ENCODE results near the gene CSTF2. TPM values are rescaled to one million over a fixed set of nuclear protein-coding genes. Genes with fewer than 3 reads are reported as not detected.

The CSTF2 gene
- total RNA-seq, 2 donors from 2014 or later, result 7.2 to 9.2 TPM

DNA sequence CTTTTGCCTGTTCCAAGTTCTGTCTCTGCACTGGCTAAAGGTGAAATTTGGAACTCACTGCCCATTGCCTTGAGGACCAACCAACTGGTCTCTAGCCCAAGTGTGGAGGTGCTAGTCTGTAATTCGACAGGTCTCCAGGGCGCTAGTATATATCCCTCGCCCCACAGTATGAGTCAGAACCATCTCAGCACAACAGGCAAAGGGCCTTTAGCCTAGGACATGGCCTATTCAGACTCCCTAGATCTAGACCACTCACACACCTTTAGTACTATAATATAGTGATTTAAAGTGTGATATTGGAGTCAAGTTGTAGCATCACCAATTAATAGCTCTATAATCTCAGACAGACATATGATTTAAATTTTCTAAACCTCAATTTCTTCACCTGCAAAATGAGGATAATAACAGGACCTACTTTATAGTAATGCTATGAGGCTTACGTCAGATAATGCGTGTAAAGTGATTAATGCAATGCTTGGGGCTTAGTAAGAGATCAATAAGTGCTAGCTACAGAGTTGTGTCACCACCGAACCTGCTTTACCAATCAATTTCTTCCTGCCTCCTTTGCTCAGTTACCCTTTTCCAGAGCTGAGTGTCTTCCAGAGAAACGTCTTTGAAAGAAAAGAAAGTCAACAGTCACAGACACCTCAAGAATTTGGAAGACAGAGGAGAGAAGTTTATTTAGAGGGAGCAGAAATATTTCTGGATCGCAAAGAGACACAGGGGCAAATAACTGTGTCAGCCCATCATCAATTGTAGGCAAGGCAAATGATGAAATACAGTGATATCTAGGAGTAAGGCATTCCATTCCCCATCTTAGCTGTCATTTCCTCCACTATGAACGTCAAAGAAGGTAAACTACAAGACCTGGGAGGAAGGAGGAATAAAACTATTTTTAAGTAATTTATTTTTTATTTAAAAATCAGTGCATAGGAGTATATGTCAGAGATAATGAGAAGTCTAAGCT is 51.7 kb downstream of the CSTF2 start:
- Histone ChIP-seq H3K27ac (no peak overlapping the region), H3K36me3 (no peaks in the 10 kb centered on the region), H3K4me1 (ENCODE audit: control insufficient read depth in 1 of 2, low read depth in 2 of 2) (no peaks in the 10 kb centered on the region), H3K9me3 (no peaks in the 10 kb centered on the region), H3K27me3 (replicated peaks; ENCODE audit: insufficient read depth) (no peaks in the 10 kb centered on the region), H3K4me3 (no peak overlapping the region)
- TF ChIP-seq, protein P1, sequence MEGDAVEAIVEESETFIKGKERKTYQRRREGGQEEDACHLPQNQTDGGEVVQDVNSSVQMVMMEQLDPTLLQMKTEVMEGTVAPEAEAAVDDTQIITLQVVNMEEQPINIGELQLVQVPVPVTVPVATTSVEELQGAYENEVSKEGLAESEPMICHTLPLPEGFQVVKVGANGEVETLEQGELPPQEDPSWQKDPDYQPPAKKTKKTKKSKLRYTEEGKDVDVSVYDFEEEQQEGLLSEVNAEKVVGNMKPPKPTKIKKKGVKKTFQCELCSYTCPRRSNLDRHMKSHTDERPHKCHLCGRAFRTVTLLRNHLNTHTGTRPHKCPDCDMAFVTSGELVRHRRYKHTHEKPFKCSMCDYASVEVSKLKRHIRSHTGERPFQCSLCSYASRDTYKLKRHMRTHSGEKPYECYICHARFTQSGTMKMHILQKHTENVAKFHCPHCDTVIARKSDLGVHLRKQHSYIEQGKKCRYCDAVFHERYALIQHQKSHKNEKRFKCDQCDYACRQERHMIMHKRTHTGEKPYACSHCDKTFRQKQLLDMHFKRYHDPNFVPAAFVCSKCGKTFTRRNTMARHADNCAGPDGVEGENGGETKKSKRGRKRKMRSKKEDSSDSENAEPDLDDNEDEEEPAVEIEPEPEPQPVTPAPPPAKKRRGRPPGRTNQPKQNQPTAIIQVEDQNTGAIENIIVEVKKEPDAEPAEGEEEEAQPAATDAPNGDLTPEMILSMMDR (IDR thresholded peaks at IDR 0.05), result no peak
- no peak for DNase-seq (ENCODE audit: low spot score)
- ATAC-seq (ENCODE audit: insufficient number of reproducible peaks, low FRiP score, low read depth), result no peak

DNA sequence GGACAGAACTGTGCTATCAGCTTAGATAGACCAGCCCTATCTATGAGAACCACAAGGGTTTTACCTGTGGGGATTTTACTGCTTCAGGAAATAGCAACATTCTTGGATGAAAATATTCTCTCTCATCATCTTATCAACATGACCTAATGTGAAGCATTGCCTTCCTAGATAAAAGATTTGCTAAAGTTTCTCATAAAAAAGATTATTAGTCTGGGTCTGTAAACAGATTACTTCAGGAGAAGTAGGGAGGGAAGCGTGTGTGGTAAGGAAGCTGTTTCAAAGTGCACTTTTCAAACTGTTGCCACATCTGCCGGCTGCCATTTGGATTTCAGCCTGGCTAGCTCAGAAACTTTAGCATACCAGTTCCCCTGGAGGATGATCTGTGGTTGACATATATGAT is 54.1 kb downstream of the CSTF2 start, which contains the start of gene NOX1:
Gene NOX1, minus strand, starts transcription at position 35 of the 400 bp plus-strand sequence. CDS start 220 bp downstream, outside the sequence.
- Histone ChIP-seq H3K4me3 (no peak within 1 kb of the TSS), H3K27me3 (replicated peaks; ENCODE audit: insufficient read depth) (no peaks in the 10 kb centered on the region), H3K9me3 (no peaks in the 10 kb centered on the region), H3K4me1 (ENCODE audit: control insufficient read depth in 1 of 2, low read depth in 2 of 2) (no peaks in the 10 kb centered on the region), H3K27ac (no peak within 1 kb of the TSS), H3K36me3 (no peaks in the 10 kb centered on the region)
- TF ChIP-seq, protein P1 (IDR thresholded peaks at IDR 0.05), result no peak
- ATAC-seq (ENCODE audit: insufficient number of reproducible peaks, low FRiP score, low read depth), result no peak
- no peak for DNase-seq (ENCODE audit: low spot score)

DNA sequence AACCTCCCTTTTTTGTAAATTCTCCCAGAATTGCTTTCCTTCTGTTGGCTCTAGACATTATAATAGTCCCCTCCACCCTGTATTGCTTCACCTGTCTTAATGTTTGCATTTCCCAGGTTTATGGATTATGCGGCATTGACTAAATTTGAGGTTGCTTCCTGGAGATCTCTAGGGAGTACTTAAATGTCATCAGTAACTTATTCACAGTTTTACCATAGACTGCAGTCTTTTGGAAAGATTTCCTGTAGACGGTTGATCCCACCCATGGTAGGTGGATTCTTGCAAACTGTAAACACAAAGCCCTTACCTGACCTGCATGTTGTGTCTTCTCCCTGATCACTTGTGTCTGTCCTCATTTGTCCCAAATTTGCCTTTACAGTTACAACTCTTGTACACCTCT is 60.2 kb downstream of the CSTF2 start:
- no peak overlapping the region for H3K27ac ChIP-seq
- H3K4me3 ChIP-seq, result no peak overlapping the region
- H3K36me3 ChIP-seq, result no peaks in the 10 kb centered on the region
- no peaks in the 10 kb centered on the region for H3K4me1 ChIP-seq (ENCODE audit: control insufficient read depth in 1 of 2, low read depth in 2 of 2)
- DNase-seq (ENCODE audit: low spot score), result no peak
- no peaks in the 10 kb centered on the region for H3K9me3 ChIP-seq
- H3K27me3 ChIP-seq (replicated peaks; ENCODE audit: insufficient read depth), result no peaks in the 10 kb centered on the region
- no peak for ATAC-seq (ENCODE audit: insufficient number of reproducible peaks, low FRiP score, low read depth)
- TF ChIP-seq, protein P1 (IDR thresholded peaks at IDR 0.05), result no peak

DNA sequence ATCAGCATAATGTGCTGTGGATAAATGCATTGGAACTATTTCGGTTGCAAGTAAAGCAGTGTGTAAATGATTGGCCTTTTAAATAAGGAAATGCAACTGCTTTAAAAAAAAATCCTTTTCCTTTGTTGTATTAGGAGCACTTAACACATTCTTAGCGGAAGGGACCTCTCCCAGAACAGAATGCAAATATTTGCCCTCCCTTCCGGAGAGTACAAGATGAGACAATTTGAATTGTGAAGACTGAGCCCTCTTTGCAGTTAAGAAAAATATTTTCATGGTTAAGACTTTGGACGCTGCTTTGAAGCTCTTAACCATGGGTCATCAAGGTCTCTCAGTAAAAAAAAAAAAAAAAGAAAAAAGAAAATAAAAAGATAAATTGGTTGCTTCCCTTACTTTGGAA is 63.5 kb downstream of the CSTF2 start:
- DNase-seq (ENCODE audit: low spot score), result no peak
- no peak for ATAC-seq (ENCODE audit: insufficient number of reproducible peaks, low FRiP score, low read depth)
- no peak overlapping the region for H3K4me3 ChIP-seq
- H3K27ac ChIP-seq, result no peak overlapping the region
- no peaks in the 10 kb centered on the region for H3K9me3 ChIP-seq
- no peaks in the 10 kb centered on the region for H3K4me1 ChIP-seq (ENCODE audit: control insufficient read depth in 1 of 2, low read depth in 2 of 2)
- no peaks in the 10 kb centered on the region for H3K36me3 ChIP-seq
- TF ChIP-seq, protein P1 (IDR thresholded peaks at IDR 0.05), result no peak
- H3K27me3 ChIP-seq (replicated peaks; ENCODE audit: insufficient read depth), result no peaks in the 10 kb centered on the region

Other genes with a start within 250 kb of the CSTF2 start
- gene TNMD, start 235.5 kb upstream of the CSTF2 start, total RNA-seq, result not detected
- 10 to 100 TPM in 1 of 2 donors, 1 to 10 TPM in 1; 7.2 to 13.0 TPM for gene TSPAN6, start 183.6 kb upstream of the CSTF2 start, total RNA-seq
- gene SRPX2, start 176.2 kb upstream of the CSTF2 start, total RNA-seq, result 10 to 100 TPM; 60.7 to 61.2 TPM
- gene SYTL4, start 88.3 kb upstream of the CSTF2 start, total RNA-seq, result 10 to 100 TPM; 13.1 to 13.5 TPM
- not detected for gene NOX1, start 54.0 kb downstream of the CSTF2 start, total RNA-seq
- 1 to 10 TPM in 1 of 2 donors, under 1 TPM in 1; 0.14 to 1.6 TPM for gene XKRX, start 108.5 kb downstream of the CSTF2 start, total RNA-seq
- not detected for gene ARL13A, start 149.3 kb downstream of the CSTF2 start, total RNA-seq
- gene TRMT2B, start 231.7 kb downstream of the CSTF2 start, total RNA-seq, result 10 to 100 TPM; 16.1 to 20.5 TPM